OCI-LY7 (cell line): ENCODE data around the gene USP17L22. TPM values are rescaled to one million over a fixed set of nuclear protein-coding genes. Genes with fewer than 3 reads are reported as not detected.
"Not testable (repeated sequence)": the region's sequence is repeated elsewhere in the genome, so short reads cannot be mapped to it uniquely, and the experiment has no call there.

Source experiments
- Bru-seq: library from RNA; stranded (reverse); fragments of 400-500 nt; gene quantifications from one replicate; lab custom pipeline; 2021; lab: Mats Ljungman, UMichigan
- BruChase-seq, 2 experiments: library from RNA; stranded (reverse); fragments of 400-500 nt; gene quantifications; one replicate each; lab custom pipeline; 2021; lab: Mats Ljungman, UMichigan
- BruUV-seq: library from RNA; stranded (reverse); fragments of 400-500 nt; replicated peaks from 2 replicates; lab custom pipeline; 2021; lab: Mats Ljungman, UMichigan
- CTCF ChIA-PET: fragments of 300-600 bp; sonication (Branson Sonifier 250); formaldehyde crosslinking; loops from one replicate; lab custom pipeline; 2022; ENCODE audit warnings: antibody characterized with exemption; ENCODE audit not compliant: unreplicated experiment; lab: Charles Lee
- POLR2A ChIA-PET: fragments of 300-600 bp; sonication (Branson Sonifier 250); formaldehyde crosslinking; loops from one replicate; lab custom pipeline; 2022; ENCODE audit warnings: antibody characterized with exemption; lab: Charles Lee
- DNase-seq: peaks from one replicate; pipeline ENCODE4 v3.0.0-alpha.2; 2015; ENCODE audit warnings: low spot score
- H2AFZ ChIP-seq: fragments of 200-600 bp; sonication (generic), shearing (Covaris generic); 2 replicates; pipeline ENCODE4 v1.6.1; 2014; ENCODE audit warnings: mild to moderate bottlenecking, antibody characterized with exemption, low read length, moderate library complexity
- H3K27ac ChIP-seq: fragments of 200-600 bp; sonication (generic); 2 replicates; pipeline ENCODE4 v1.5.1; 2014; ENCODE audit warnings: mixed run types, low read depth, mild to moderate bottlenecking, moderate library complexity, low read length, inconsistent platforms; ENCODE audit not compliant: poor library complexity, severe bottlenecking
- H3K36me3 ChIP-seq: fragments of 200-600 bp; sonication (generic); 2 replicates; pipeline ENCODE4 v1.6.1; 2014; ENCODE audit warnings: mild to moderate bottlenecking, antibody characterized with exemption, low read length, moderate library complexity, mixed read lengths; ENCODE audit not compliant: insufficient read depth
- H3K4me1 ChIP-seq: fragments of 200-600 bp; sonication (generic); 2 replicates; pipeline ENCODE4 v1.5.1; 2014; ENCODE audit warnings: mild to moderate bottlenecking, low read length; ENCODE audit not compliant: insufficient read depth, poor library complexity, severe bottlenecking
- H3K4me2 ChIP-seq: fragments of 200-600 bp; sonication (generic); 2 replicates; pipeline ENCODE4 v1.6.1; 2014; ENCODE audit warnings: mild to moderate bottlenecking, low read length
- H3K4me3 ChIP-seq: fragments of 200-600 bp; sonication (generic); 2 replicates; pipeline ENCODE4 v1.5.1; 2014; ENCODE audit warnings: mild to moderate bottlenecking, low read depth, low read length; ENCODE audit not compliant: poor library complexity, severe bottlenecking
- H3K79me2 ChIP-seq: fragments of 200-600 bp; sonication (generic); 2 replicates; pipeline ENCODE4 v1.6.1; 2016; ENCODE audit warnings: low read depth, mild to moderate bottlenecking, low read length, moderate library complexity, mixed read lengths; ENCODE audit not compliant: insufficient read depth
- H3K9me2 ChIP-seq: fragments of 200-600 bp; sonication (generic); 2 replicates; pipeline ENCODE4 v1.6.1; 2016; ENCODE audit warnings: mild to moderate bottlenecking, low read length, mixed read lengths; ENCODE audit not compliant: insufficient read depth
- H3K9me3 ChIP-seq: fragments of 200-600 bp; sonication (generic); 2 replicates; pipeline ENCODE4 v1.6.1; 2014; ENCODE audit warnings: mild to moderate bottlenecking, mixed run types, low read length, mixed read lengths
- H4K20me1 ChIP-seq: fragments of 200-600 bp; sonication (generic); 2 replicates; pipeline ENCODE4 v1.6.1; 2014; ENCODE audit warnings: mild to moderate bottlenecking, antibody characterized with exemption, low read length, moderate library complexity, mixed read lengths; ENCODE audit not compliant: insufficient read depth
- intact Hi-C: fragments of 100-400 bp; cut with micrococcal nuclease; formaldehyde crosslinking; loops from one replicate; pipeline ENCODE4 v1.10.0; 2022; ENCODE audit not compliant: unreplicated experiment
- long read RNA-seq: library from polyadenylated mRNA; stranded (forward); transcript quantifications from one replicate; pipeline ENCODE4 v2.0.0, GENCODE V29; 2022
- total RNA-seq, 2 experiments: library from RNA; depleted of rRNA in 1 of 2; stranded (reverse); fragments of >200 nt in 1 of 2; shearing (Covaris generic) in 1 of 2; gene quantifications; 2 replicates each; pipeline ENCODE4 v1.2.3, GENCODE V29; 2014 to 2022

USP17L22 gene, protein sequence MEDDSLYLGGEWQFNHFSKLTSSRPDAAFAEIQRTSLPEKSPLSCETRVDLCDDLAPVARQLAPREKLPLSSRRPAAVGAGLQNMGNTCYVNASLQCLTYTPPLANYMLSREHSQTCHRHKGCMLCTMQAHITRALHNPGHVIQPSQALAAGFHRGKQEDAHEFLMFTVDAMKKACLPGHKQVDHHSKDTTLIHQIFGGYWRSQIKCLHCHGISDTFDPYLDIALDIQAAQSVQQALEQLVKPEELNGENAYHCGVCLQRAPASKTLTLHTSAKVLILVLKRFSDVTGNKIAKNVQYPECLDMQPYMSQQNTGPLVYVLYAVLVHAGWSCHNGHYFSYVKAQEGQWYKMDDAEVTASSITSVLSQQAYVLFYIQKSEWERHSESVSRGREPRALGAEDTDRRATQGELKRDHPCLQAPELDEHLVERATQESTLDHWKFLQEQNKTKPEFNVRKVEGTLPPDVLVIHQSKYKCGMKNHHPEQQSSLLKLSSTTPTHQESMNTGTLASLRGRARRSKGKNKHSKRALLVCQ
- total RNA-seq (2014; rRNA removed; shearing (Covaris generic)) (not detected in 2 replicates), total RNA-seq (2022) (not detected in 2 replicates), Bru-seq, nascent RNA (not detected), BruChase-seq, experiment 1, labeled RNA remaining after a 6-hour chase (not detected), BruChase-seq, experiment 2, labeled RNA remaining after a 2-hour chase (not detected)
- long read RNA-seq = 0 reads

DNA sequence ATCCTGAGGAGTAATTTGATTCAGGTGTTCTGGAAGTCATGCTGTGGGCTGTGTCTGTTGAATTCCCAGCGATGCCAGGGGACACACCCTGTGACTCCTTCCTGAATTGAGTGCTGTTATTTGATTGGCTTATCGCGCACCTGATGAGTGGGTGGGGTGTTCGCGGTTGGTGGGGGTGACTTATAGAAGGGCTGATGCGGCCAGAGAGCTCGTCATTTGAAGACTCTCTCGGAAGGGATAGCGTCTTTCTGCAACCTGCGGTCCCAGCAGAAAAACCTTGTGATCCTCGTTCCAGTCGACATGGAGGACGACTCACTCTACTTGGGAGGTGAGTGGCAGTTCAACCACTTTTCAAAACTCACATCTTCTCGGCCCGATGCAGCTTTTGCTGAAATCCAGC lies at the start of gene USP17L22:
USP17L22 (plus strand) TSS at position 301 of the 400 bp plus-strand sequence; CDS start at position 301, 0 bp downstream.
- POLR2A ChIA-PET, CTCF ChIA-PET, H2AFZ ChIP-seq, H3K4me1 ChIP-seq, H3K4me2 ChIP-seq, H3K27ac ChIP-seq, H3K79me2 ChIP-seq, H3K4me3 ChIP-seq, BruUV-seq, H3K9me3 ChIP-seq, H3K36me3 ChIP-seq, DNase-seq, H3K9me2 ChIP-seq, intact Hi-C loops, H4K20me1 ChIP-seq: not testable (repeated sequence)

DNA sequence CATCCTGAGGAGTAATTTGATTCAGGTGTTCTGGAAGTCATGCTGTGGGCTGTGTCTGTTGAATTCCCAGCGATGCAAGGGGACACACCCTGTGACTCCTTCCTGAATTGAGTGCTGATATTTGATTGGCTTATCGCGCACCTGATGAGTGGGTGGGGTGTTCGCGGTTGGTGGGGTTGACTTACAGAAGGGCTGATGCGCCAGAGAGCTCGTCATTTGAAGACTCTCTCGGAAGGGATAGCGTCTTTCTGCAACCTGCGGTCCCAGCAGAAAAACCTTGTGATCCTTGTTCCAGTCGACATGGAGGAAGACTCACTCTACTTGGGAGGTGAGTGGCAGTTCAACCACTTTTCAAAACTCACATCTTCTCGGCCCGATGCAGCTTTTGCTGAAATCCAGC lies 47.6 kb upstream of the USP17L22 start, which contains the start of gene USP17L12:
USP17L12 (plus strand) TSS at position 301 of the 400 bp plus-strand sequence; CDS start at position 301, 0 bp downstream.
- H3K4me3 ChIP-seq, H2AFZ ChIP-seq, H3K4me2 ChIP-seq, H4K20me1 ChIP-seq, intact Hi-C loops, POLR2A ChIA-PET, H3K79me2 ChIP-seq, BruUV-seq, H3K9me3 ChIP-seq, H3K4me1 ChIP-seq, DNase-seq, CTCF ChIA-PET, H3K36me3 ChIP-seq, H3K27ac ChIP-seq, H3K9me2 ChIP-seq: not testable (repeated sequence)

GRCh38 chr4:9224596-9224995 lies 42.8 kb upstream of the USP17L22 start, which contains the start of gene USP17L13:
Gene USP17L13, plus strand, starts transcription at chr4:9224896. Its CDS starts 0 bp downstream, at chr4:9224896.
- H3K79me2 ChIP-seq, CTCF ChIA-PET, H4K20me1 ChIP-seq, H2AFZ ChIP-seq, BruUV-seq, POLR2A ChIA-PET, DNase-seq, H3K4me3 ChIP-seq, H3K4me1 ChIP-seq, H3K36me3 ChIP-seq, H3K4me2 ChIP-seq, H3K9me3 ChIP-seq, intact Hi-C loops, H3K27ac ChIP-seq, H3K9me2 ChIP-seq: not testable (repeated sequence)

DNA sequence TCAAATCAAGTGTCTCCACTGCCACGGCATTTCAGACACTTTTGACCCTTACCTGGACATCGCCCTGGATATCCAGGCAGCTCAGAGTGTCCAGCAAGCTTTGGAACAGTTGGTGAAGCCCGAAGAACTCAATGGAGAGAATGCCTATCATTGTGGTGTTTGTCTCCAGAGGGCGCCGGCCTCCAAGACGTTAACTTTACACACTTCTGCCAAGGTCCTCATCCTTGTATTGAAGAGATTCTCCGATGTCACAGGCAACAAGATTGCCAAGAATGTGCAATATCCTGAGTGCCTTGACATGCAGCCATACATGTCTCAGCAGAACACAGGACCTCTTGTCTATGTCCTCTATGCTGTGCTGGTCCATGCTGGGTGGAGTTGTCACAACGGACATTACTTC lies 37.2 kb upstream of the USP17L22 start:
- H3K36me3 ChIP-seq, H3K9me3 ChIP-seq, H3K4me2 ChIP-seq, CTCF ChIA-PET, POLR2A ChIA-PET, H3K9me2 ChIP-seq, intact Hi-C loops, H3K79me2 ChIP-seq, H3K4me3 ChIP-seq, H3K4me1 ChIP-seq, H3K27ac ChIP-seq, H4K20me1 ChIP-seq, H2AFZ ChIP-seq, DNase-seq, BruUV-seq: not testable (repeated sequence)

DNA sequence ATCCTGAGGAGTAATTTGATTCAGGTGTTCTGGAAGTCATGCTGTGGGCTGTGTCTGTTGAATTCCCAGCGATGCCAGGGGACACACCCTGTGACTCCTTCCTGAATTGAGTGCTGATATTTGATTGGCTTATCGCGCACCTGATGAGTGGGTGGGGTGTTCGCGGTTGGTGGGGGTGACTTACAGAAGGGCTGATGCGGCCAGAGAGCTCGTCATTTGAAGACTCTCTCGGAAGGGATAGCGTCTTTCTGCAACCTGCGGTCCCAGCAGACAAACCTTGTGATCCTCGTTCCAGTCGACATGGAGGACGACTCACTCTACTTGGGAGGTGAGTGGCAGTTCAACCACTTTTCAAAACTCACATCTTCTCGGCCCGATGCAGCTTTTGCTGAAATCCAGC lies 33.3 kb upstream of the USP17L22 start, which contains the start of gene USP17L15:
USP17L15 (plus strand) TSS at position 301 of the 400 bp plus-strand sequence; CDS start at position 301, 0 bp downstream.
- BruUV-seq, H2AFZ ChIP-seq, CTCF ChIA-PET, H3K4me2 ChIP-seq, H3K9me2 ChIP-seq, H3K4me1 ChIP-seq, H3K9me3 ChIP-seq, H3K36me3 ChIP-seq, POLR2A ChIA-PET, H4K20me1 ChIP-seq, H3K4me3 ChIP-seq, H3K79me2 ChIP-seq, intact Hi-C loops, H3K27ac ChIP-seq, DNase-seq: not testable (repeated sequence)

GRCh38 chr4:9238461-9238860 lies 29.0 kb upstream of the USP17L22 start:
- BruUV-seq, H3K4me2 ChIP-seq, H3K4me3 ChIP-seq, H3K79me2 ChIP-seq, H3K9me2 ChIP-seq, POLR2A ChIA-PET, intact Hi-C loops, H2AFZ ChIP-seq, H4K20me1 ChIP-seq, CTCF ChIA-PET, H3K27ac ChIP-seq, H3K9me3 ChIP-seq, H3K4me1 ChIP-seq, H3K36me3 ChIP-seq, DNase-seq: not testable (repeated sequence)
